OCI-LY3 (cell line): Measurements from ENCODE around the gene SIK2.

Experiments
- EZH2phosphoT487 ChIP-seq: fragments of 200-600 bp; shearing (Covaris generic); IDR thresholded peaks from 2 replicates; pipeline ENCODE4 v1.6.1; 2018; ENCODE audit warnings: antibody characterized with exemption, mixed run types, low read depth
- TF ChIP-seq, protein P1 (sequence below): fragments of 200-600, 300-600 bp; sonication (generic); IDR thresholded peaks from 2 replicates; pipeline ENCODE4 v1.5.1; 2014; ENCODE audit warnings: antibody characterized with exemption, low read length, low read depth

DNA sequence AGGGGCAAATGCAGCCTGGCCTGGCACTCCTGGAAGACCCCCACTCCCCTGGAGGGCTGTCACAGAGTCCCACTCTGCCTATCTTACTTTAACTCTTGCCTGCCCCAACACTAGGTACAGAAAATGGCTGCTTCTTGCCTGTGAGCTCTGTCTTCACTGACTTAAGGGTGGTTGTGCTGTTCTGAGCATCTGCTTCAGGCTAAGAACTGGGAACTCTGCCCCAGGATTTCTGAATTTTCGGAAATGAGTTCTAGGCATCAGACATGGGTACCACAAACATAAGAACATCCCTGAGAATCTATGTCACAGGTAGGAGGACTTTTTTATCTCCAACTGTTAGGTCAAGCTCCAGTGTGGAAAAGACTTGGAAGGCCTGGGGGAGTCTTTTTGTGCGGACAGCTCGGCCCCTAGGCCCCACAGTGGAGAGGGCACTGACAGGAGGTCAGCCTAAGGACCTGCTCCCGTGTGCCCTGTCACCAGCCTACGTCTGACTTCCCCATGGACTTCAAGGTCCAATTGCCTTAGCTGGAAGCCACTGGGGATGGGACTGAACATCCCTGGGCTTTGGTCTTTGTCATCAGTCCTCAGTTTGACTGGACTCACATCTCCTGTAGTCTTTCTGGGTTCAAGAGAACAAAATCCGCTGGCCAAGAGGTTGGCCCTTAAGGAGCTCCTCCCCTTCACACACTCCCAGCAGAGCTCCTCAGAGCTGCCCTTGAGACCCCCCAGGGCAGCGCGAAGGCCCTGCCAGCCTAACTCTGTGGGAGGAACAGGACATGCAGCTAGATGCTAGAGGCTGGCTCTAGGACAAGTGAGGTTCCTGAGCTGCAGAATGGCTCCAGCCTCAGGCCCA lies 132.1 kb downstream of the SIK2 start:
- TF ChIP-seq, protein P1, sequence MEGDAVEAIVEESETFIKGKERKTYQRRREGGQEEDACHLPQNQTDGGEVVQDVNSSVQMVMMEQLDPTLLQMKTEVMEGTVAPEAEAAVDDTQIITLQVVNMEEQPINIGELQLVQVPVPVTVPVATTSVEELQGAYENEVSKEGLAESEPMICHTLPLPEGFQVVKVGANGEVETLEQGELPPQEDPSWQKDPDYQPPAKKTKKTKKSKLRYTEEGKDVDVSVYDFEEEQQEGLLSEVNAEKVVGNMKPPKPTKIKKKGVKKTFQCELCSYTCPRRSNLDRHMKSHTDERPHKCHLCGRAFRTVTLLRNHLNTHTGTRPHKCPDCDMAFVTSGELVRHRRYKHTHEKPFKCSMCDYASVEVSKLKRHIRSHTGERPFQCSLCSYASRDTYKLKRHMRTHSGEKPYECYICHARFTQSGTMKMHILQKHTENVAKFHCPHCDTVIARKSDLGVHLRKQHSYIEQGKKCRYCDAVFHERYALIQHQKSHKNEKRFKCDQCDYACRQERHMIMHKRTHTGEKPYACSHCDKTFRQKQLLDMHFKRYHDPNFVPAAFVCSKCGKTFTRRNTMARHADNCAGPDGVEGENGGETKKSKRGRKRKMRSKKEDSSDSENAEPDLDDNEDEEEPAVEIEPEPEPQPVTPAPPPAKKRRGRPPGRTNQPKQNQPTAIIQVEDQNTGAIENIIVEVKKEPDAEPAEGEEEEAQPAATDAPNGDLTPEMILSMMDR = no peak
- TF ChIP-seq EZH2phosphoT487 = no peak
